ENCODE data around the gene FBRSL1.

The FBRSL1 gene

DNA sequence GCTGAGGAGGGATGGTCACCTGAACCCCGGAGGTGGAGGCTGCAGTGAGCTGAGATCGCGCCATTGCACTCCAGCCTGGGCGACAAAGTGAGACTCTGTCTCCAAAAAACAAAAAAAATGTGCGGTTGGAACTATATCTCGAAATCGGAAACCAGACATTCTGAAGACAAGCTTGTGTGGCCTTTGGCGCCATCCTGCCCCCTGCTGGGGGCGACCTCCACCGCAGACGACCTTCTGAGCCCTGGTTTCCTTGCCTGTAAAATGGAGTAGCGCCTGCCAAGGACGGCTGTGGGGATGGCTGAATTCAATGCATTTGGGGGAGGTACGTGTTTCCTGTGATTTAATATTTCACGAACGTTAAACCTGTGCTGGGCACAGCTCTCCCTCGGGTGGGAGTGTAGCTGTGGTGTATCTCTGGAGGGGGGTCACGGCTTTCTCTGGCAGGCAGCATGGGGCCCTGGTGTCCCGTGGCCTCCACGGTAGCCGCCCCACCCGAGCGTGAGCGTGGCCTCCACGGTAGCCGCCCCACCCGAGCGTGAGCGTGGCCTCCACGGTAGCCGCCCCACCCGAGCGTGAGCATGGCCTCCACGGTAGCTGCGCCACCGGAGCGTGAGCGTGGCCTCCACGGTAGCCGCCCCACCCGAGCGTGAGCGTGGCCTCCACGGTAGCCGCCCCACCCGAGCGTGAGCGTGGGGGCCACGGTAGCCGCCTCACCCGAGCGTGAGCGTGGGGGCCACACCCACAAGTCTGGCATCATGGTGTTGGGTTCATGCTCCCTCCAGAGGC lies 65.1 kb downstream of the FBRSL1 start:
- no peak for FAIRE-seq
- DNase-seq (ENCODE audit: low spot score) = no peak

DNA sequence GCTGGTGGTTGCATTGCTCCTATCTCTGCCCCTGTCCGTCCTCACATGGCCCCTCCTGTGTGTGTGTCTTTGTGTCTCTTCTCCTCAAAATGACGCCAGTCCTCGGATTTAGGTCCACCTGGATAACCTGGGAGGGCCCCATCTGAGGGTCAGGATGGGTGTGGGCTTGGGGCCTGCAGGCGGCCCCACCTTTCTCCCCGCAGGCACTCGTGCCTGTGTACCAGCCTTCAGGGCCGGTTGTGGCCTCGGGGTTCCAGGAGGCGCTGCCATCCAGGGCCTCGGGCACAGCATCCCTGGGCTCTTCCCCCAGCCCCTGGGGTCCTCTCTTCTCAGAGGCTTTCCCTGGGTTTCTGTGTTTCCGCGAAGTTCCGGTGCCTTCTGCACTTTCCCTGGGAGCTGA lies 65.7 kb downstream of the FBRSL1 start:
- DNase-seq (ENCODE audit: low spot score) (no peak), FAIRE-seq (no peak)

DNA sequence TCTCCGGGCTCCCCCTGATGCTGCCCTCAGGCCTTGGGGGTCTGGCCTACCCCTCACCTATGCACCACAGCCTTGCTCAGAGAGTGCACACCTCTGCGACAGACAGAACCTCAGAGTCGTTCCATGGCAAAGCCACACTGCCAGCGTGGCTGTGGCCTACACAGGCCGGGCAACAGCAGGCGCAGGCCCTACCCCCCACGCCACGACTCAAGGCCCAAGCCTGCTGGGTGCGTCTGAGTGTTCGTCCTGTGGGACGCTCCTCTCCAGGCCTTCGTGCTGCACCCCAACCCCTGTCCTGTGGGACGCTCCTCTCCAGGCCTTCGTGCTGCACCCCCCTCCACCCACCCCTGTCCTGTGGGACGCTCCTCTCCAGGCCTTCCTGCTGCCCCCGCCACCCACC lies 66.3 kb downstream of the FBRSL1 start:
- no peak for FAIRE-seq
- no peak for DNase-seq (ENCODE audit: low spot score)

GRCh38 chr12:132556801-132557200 lies 66.8 kb downstream of the FBRSL1 start:
- FAIRE-seq (no peak), DNase-seq (ENCODE audit: low spot score) (no peak)

GRCh38 chr12:132557291-132558015 lies 67.5 kb downstream of the FBRSL1 start:
- FAIRE-seq (no peak), DNase-seq (ENCODE audit: low spot score) (no peak)

- no peak for DNase-seq (ENCODE audit: low spot score)
- FAIRE-seq = no peak
Measured at GRCh38 chr12:132558042-132558856, 68.3 kb downstream of the FBRSL1 start.

- FAIRE-seq (no peak), DNase-seq (ENCODE audit: low spot score) (no peak)
Measured at GRCh38 chr12:132558861-132559623, 69.1 kb downstream of the FBRSL1 start.

- FAIRE-seq = no peak
- no peak for DNase-seq (ENCODE audit: low spot score)
Measured at GRCh38 chr12:132559652-132560363, 69.9 kb downstream of the FBRSL1 start.

GRCh38 chr12:132560364-132560613 lies 70.3 kb downstream of the FBRSL1 start:
- no peak for DNase-seq (ENCODE audit: low spot score)

GRCh38 chr12:132560614-132561426 lies 70.9 kb downstream of the FBRSL1 start:
- no peak for FAIRE-seq
- DNase-seq (ENCODE audit: low spot score) = peak; percentile 26

More at GRCh38 chr12:132560364-132560613, 70.3 kb downstream of the FBRSL1 start:
- FAIRE-seq = no peak
